Measurements from ENCODE around the gene ZNF770.

ZNF770 gene, protein sequence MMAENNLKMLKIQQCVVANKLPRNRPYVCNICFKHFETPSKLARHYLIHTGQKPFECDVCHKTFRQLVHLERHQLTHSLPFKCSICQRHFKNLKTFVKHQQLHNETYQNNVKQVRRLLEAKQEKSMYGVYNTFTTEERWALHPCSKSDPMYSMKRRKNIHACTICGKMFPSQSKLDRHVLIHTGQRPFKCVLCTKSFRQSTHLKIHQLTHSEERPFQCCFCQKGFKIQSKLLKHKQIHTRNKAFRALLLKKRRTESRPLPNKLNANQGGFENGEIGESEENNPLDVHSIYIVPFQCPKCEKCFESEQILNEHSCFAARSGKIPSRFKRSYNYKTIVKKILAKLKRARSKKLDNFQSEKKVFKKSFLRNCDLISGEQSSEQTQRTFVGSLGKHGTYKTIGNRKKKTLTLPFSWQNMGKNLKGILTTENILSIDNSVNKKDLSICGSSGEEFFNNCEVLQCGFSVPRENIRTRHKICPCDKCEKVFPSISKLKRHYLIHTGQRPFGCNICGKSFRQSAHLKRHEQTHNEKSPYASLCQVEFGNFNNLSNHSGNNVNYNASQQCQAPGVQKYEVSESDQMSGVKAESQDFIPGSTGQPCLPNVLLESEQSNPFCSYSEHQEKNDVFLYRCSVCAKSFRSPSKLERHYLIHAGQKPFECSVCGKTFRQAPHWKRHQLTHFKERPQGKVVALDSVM

GRCh38 chr15:34988027-34988902 lies at the start of gene ZNF770:
Gene ZNF770 (minus strand): TSS chr15:34988287. CDS start chr15:34983434, 4,853 bp downstream.
- peak; percentile 67 to 71 for DNase-seq (ENCODE audit: low read depth in 2 of 2)

DNA sequence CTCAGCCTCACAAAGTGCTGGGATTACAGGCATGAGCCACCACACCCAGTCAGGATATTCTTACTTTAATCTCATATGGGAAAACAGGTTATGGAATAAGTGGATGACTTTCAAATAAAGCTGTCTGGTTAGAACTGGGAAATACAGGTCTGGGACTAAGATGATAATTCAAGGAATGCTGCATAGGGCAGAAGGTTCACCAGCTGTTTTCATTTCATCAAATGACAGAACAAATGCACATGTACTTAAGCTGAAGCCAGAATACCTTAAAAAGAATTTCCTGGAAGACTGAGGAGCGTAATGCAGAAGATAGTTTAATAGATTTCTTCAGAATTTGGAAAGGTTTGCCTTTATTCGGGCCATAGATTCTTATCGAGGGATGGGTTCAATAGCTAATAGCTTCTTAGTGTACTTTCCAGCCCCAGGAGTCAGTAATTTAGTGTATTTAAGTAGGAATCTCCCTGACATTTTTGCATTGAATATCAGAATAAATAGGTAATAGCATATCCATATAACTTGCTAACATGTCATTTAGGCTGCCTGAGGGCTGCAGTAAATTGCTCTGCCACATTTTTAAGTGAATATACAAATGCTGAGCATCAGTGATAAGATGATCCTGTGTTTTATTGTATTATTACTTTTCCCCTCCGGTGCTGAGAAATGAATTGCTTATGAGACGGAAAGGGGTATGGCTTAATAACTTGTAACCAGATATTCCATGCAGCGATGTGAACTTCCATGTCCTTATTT lies 40.3 kb upstream of the ZNF770 start:
- DNase-seq (ENCODE audit: low read depth in 2 of 2) = no peak

GRCh38 chr15:35023804-35024203 lies 35.7 kb upstream of the ZNF770 start:
- DNase-seq (ENCODE audit: low read depth in 2 of 2) = no peak

DNA sequence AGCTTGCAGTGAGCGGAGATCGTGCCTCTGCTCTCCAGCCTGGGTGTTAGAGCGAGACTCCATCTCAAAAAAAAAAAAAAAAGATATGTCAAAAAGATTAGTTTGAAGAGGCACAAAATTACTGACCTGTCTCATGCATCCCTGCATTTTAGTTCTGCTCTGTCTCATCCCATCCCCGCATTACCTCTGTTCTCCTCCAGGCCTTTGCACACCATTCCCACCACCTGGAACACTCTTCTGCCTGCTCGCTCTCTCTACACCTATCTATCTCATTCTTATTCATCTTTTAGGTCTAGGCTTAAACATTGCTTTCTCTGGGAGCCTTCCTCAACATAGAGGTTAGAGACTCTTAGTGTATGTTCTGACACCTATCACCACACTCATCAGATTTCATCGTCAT lies 32.9 kb upstream of the ZNF770 start:
- DNase-seq (ENCODE audit: low read depth in 2 of 2) = no peak

DNA sequence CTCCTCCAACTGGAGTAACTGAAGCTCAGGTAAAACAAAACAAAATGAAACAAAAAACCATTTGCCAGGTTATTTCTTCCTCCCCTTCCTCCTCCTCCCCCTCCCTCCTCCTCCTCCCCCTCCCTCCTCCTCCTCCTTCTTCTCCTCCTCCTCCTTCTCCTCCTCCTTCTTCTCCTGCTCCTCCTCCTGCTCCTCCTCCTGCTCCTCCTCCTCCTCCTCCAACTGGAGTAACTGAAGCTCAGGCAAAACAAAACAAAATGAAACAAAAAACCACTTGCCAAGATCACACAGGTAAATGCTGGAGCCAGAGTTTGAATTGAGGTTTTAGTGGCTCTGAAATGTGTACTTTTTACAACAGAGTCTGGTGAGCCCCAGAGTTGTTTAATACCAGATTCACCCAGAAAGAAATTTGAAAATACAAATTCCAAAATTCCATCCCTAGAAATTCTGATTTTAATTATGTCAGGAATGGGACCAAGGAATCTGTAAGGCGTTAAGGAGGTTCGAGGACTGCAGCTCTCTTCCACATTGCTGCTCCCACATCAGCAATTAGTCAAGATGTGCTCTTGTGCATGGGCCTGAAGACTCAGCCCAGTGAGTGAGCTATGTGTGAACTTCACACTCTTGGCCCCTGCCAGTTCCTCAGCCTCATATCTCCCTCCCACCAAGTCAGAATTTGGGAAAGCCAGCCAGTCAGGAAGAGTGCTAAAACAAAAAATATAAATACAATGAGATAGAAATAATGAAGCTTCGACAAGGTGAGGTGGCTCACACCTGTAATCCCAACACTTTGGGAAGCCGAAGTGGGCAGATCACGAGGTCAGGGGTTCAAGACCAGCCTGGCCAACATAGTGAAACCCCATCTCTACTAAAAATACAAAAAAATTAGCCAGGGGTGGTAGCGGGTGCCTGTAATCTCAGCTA lies 31.6 kb upstream of the ZNF770 start:
- no peak for DNase-seq (ENCODE audit: low read depth in 2 of 2)

- DNase-seq (ENCODE audit: low read depth in 2 of 2) = no peak
These were observed 26.2 kb upstream of the ZNF770 start for GRCh38 chr15:35014241-35014640.

DNA sequence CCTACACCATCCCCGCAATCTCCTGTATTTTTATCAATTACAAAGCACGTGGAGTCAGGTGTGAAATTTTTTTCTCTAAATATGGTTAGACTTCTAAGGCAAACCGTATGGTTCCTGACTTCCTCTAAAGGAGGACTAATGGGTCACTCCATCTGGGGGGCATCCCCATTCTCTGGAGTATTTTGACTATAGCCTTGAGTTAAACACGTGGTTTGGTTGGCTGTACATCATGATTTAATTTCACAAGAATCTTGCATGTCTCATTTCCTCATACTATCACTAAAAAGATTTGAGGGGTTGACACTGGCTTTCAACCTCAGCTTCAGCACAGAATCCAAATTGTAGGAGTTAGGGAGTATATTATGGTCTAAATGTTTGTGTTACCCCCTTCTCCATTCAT lies 25.3 kb upstream of the ZNF770 start:
- no peak for DNase-seq (ENCODE audit: low read depth in 2 of 2)

GRCh38 chr15:35007397-35007796 lies 19.3 kb upstream of the ZNF770 start:
- no peak for DNase-seq (ENCODE audit: low read depth in 2 of 2)

DNA sequence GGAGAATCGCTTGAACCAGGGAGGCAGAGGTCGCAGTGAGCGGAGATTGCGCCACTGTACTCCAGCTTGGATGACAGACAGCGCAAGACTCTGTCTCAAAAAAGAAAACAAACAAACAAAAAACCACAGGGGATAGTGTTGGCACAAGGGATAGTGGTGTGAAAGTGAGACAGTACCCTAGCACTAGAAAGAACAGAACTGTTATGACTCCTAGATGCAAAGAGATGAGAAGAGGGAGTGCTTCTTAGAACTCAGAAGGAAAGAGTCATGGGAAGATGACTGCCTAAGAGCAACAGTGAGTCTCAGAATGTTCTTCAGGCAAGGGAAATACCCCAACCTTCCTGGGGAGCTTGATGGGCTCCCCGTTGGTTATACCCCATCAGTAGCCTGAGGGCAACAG lies 17.8 kb upstream of the ZNF770 start:
- no peak for DNase-seq (ENCODE audit: low read depth in 2 of 2)

- DNase-seq (ENCODE audit: low read depth in 2 of 2) = no peak
These were observed 15.8 kb upstream of the ZNF770 start for GRCh38 chr15:35003928-35004327.

DNA sequence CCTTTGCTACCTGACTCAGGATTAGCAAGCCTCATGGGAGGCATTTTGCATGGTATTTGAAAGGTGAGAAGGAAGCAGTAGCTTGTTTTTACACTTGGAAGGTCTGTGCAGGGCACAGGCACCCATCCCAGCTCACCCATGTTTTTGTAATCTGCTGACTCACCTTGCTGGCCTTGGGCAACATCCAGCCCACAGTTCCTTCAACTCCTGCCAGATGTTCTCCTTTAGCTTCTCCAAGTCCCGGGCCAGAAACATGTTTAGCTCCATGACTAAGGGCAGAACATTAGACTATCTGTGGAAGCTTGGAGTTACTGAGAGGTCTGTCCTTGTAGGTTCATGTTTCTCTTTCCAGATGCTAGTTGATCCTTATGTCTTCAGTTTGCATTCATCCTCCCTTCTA lies 12.4 kb upstream of the ZNF770 start:
- no peak for DNase-seq (ENCODE audit: low read depth in 2 of 2)

DNA sequence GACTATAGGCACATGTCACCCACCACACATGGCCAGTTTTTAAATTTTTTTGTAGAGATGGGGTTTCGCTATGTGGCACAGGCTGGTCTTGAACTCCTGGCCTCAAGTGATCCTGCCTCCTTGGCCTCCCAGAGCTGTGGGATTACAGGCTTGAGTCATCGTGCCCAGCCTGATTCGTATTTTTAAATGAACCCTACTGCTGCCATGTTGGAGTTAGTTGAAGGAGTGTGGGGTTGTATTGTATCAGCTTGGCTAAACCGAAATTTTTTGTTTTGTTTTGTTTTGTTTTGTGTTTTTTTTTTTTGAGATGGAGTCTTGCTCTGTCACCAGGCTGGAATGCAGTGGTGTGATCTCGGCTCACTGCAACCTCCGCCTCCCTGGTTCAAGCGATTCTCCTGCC lies 11.8 kb upstream of the ZNF770 start:
- no peak for DNase-seq (ENCODE audit: low read depth in 2 of 2)

- DNase-seq (ENCODE audit: low read depth in 2 of 2) = no peak
These were observed 6.8 kb upstream of the ZNF770 start for GRCh38 chr15:34994925-34995324.

- no peak for DNase-seq (ENCODE audit: low read depth in 2 of 2)
These were observed 5.8 kb upstream of the ZNF770 start for GRCh38 chr15:34993877-34994276.

- no peak for DNase-seq (ENCODE audit: low read depth in 2 of 2)
These were observed 5.3 kb upstream of the ZNF770 start for GRCh38 chr15:34993412-34993811.

GRCh38 chr15:34987609-34988026 lies 469 bp downstream of the ZNF770 start:
- DNase-seq (ENCODE audit: low read depth in 2 of 2) = no peak

DNA sequence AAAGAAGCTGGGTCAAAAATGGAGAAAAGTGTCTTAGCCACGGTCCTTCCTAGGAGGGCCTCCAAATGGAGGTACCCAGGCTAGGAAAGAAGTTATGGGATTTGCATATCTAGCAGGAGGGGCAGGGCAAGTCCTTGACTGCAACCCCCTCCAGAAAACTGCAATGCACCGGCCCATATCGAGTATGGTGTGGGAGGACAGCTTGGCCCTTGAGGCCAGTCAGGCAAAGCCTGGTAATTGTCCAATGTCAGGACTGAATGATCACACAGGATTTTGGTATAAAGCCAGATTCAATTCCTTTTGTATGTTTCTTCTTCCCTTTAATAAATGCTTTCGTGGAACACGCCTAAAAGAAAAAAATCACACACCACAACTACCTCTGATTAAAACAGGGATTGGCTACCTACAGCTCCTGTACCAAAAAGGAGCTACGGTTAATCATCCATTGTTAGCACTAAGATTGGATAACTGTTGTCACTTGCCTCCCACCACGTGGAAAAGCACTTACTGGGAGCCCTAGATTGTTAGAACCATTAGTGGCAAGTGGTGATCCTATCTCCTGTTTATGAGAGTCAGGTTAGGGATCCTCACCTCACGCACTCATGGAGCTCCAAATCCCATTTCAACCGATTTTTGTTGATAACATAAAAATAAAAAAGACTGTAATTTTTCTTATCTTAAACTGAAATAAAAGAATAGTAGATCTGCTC lies 1.2 kb downstream of the ZNF770 start:
- DNase-seq (ENCODE audit: low read depth in 2 of 2) = no peak

- no peak for DNase-seq (ENCODE audit: low read depth in 2 of 2)
These were observed 1.8 kb downstream of the ZNF770 start for GRCh38 chr15:34986326-34986725.

- no peak for DNase-seq (ENCODE audit: low read depth in 2 of 2)
These were observed 3.0 kb downstream of the ZNF770 start for GRCh38 chr15:34984889-34985630.

Data from stimulated activated CD4-positive, alpha-beta T cell treated with anti-CD3 and anti-CD28 coated beads, Interleukin-4, amount 100 ng/mL, for 48 hours (primary cell).